GM12872 (cell line): ENCODE measurements around the gene OR51A4.

ENCODE experiments used
- CTCF ChIP-seq: IDR thresholded peaks from 3 replicates; pipeline ENCODE4 v1.5.1; 2011; ENCODE audit warnings: low read depth, mild to moderate bottlenecking, low read length, moderate library complexity; ENCODE audit not compliant: insufficient read depth

Gene OR51A4

GRCh38 chr11:4922304-4922703 is 25.1 kb downstream of the OR51A4 start:
- no peak for TF ChIP-seq CTCF

GRCh38 chr11:4921796-4922195 is 25.6 kb downstream of the OR51A4 start:
- TF ChIP-seq CTCF, result no peak

GRCh38 chr11:4919250-4919649 is 28.2 kb downstream of the OR51A4 start, which contains the start of gene OR51G2:
OR51G2 (minus strand) TSS chr11:4919350; CDS start chr11:4915663, 3,687 bp downstream.
- TF ChIP-seq CTCF, result no peak

- TF ChIP-seq CTCF, result no peak
Observed at GRCh38 chr11:4916581-4916980, 30.8 kb downstream of the OR51A4 start.

- TF ChIP-seq CTCF, result no peak
Observed at GRCh38 chr11:4903484-4903883, 43.9 kb downstream of the OR51A4 start, which contains the start of gene OR51A7. OR51A7 (plus strand) TSS chr11:4903783; CDS start chr11:4907370, 3,587 bp downstream.
